ENCODE data around the gene LYPD8. TPM values are rescaled to one million over a fixed set of nuclear protein-coding genes. Genes with fewer than 3 reads are reported as not detected.
"Not testable (repeated sequence)": the region's sequence is repeated elsewhere in the genome, so short reads cannot be mapped to it uniquely, and the experiment has no call there.

The LYPD8 gene
- total RNA-seq, 1 donor from 2014 or later, result not detected

DNA sequence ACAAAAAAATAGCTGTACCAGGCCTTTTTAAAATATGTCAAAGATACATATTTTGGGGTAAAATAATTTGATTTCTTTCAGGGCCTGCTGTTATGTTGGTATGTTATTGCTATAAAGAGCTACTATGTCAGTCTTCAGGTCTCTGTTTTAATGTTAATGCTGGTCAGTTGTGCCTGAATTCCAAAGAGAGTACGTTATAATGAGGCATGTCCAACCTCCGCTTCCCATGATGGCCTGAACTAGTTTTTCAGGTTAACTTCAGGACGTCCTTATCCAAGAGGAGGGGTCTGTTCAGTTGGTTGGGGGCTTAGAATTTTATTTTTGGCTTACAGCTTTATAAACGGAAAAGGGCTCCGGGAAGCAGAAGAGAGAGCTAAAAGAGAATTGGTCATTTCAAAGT lies 34.9 kb upstream of the LYPD8 start:
- H3K27ac ChIP-seq (ENCODE audit: low read depth, low read length), result no peak overlapping the region
- no peak overlapping the region for H3K4me3 Mint-ChIP-seq (ENCODE audit: unreplicated experiment)
- no peak overlapping the region for H3K27ac Mint-ChIP-seq (ENCODE audit: unreplicated experiment)
- peaks cover 4% of the 10 kb centered on the region for H3K9me3 Mint-ChIP-seq (ENCODE audit: unreplicated experiment)
- no peaks in the 10 kb centered on the region for H3K4me1 ChIP-seq (ENCODE audit: insufficient read depth, low read length)
- no peaks in the 10 kb centered on the region for H3K4me1 Mint-ChIP-seq (ENCODE audit: low read depth, unreplicated experiment)
- FAIRE-seq (no peak), DNase-seq (ENCODE audit: low read depth) (no peak)
- no peaks in the 10 kb centered on the region for H3K36me3 ChIP-seq (ENCODE audit: insufficient read depth, low read length)
- H3K9ac ChIP-seq (ENCODE audit: low read length), result no peak overlapping the region
- no peak overlapping the region for H3K4me2 ChIP-seq (ENCODE audit: low read length)
- no peak overlapping the region for H2AFZ ChIP-seq (ENCODE audit: low read depth, low read length)
- no peaks in the 10 kb centered on the region for H4K20me1 ChIP-seq (ENCODE audit: insufficient read depth, low read length)
- no peaks in the 10 kb centered on the region for H3K27me3 ChIP-seq (ENCODE audit: insufficient read depth, low read length)
- no peaks in the 10 kb centered on the region for H3K36me3 Mint-ChIP-seq (ENCODE audit: low read depth, unreplicated experiment)
- H3K27me3 Mint-ChIP-seq (ENCODE audit: low read depth, unreplicated experiment), result peaks cover 3% of the 10 kb centered on the region
- no peaks in the 10 kb centered on the region for H3K79me2 ChIP-seq (ENCODE audit: insufficient read depth, low read length)
- TF ChIP-seq EZH2 (IDR thresholded peaks at IDR 0.05; ENCODE audit: insufficient read depth, low read length) (no peak), CTCF (IDR thresholded peaks at IDR 0.05; ENCODE audit: insufficient read depth, low read depth, low read length) (no peak)
- no peaks in the 10 kb centered on the region for H3K9me3 ChIP-seq (ENCODE audit: insufficient read depth, low read depth, low read length)
- H3K4me3 ChIP-seq (ENCODE audit: insufficient read depth, low read depth, low read length), result no peak overlapping the region

DNA sequence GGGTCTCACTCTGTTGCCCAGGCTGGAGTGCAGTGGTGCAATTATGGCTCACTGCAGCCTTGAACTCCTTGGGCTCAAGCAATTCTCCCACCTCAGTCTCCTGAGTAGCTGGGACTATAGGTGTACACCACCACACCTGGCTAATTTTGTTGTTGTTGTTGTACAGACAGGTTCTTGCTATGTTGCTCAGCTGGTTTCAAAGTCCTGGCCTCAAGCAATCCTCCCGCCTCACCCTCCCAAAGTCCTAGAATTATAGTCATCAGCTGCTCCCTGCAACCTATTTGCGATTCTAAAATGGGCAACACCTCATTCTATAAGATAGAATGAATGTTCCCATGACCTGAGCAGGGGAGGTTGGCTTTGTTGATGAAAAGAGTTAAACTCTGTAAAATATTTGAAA lies 33.8 kb upstream of the LYPD8 start:
- not testable (repeated sequence) for H3K4me3 Mint-ChIP-seq (ENCODE audit: unreplicated experiment); H3K9me3 ChIP-seq (ENCODE audit: insufficient read depth, low read depth, low read length); H3K9me3 Mint-ChIP-seq (ENCODE audit: unreplicated experiment)

GRCh38 chr1:248788327-248788726 lies 32.8 kb upstream of the LYPD8 start:
- Histone ChIP-seq H3K79me2 (ENCODE audit: insufficient read depth, low read length) (no peaks in the 10 kb centered on the region), H3K9me3 (ENCODE audit: insufficient read depth, low read depth, low read length) (no peaks in the 10 kb centered on the region), H3K4me2 (ENCODE audit: low read length) (no peak overlapping the region), H3K9ac (ENCODE audit: low read length) (no peak overlapping the region), H2AFZ (ENCODE audit: low read depth, low read length) (no peak overlapping the region), H3K4me3 (ENCODE audit: insufficient read depth, low read depth, low read length) (no peak overlapping the region), H3K27me3 (ENCODE audit: insufficient read depth, low read length) (no peaks in the 10 kb centered on the region), H3K27ac (ENCODE audit: low read depth, low read length) (no peak overlapping the region), H3K4me1 (ENCODE audit: insufficient read depth, low read length) (no peaks in the 10 kb centered on the region), H4K20me1 (ENCODE audit: insufficient read depth, low read length) (no peaks in the 10 kb centered on the region), H3K36me3 (ENCODE audit: insufficient read depth, low read length) (no peaks in the 10 kb centered on the region)
- no peak overlapping the region for H3K27ac Mint-ChIP-seq (ENCODE audit: unreplicated experiment)
- TF ChIP-seq EZH2 (IDR thresholded peaks at IDR 0.05; ENCODE audit: insufficient read depth, low read length), result no peak
- TF ChIP-seq CTCF (IDR thresholded peaks at IDR 0.05; ENCODE audit: insufficient read depth, low read depth, low read length), result no peak
- FAIRE-seq, result no peak
- peaks cover 3% of the 10 kb centered on the region for H3K27me3 Mint-ChIP-seq (ENCODE audit: low read depth, unreplicated experiment)
- H3K36me3 Mint-ChIP-seq (ENCODE audit: low read depth, unreplicated experiment), result no peaks in the 10 kb centered on the region
- no peak overlapping the region for H3K4me3 Mint-ChIP-seq (ENCODE audit: unreplicated experiment)
- no peaks in the 10 kb centered on the region for H3K4me1 Mint-ChIP-seq (ENCODE audit: low read depth, unreplicated experiment)
- no peak for DNase-seq (ENCODE audit: low read depth)
- H3K9me3 Mint-ChIP-seq (ENCODE audit: unreplicated experiment), result peaks cover 8% of the 10 kb centered on the region

More for the DNA sequence above, 33.8 kb upstream of the LYPD8 start:
- not testable (repeated sequence) for H2AFZ ChIP-seq (ENCODE audit: low read depth, low read length); H3K4me2 ChIP-seq (ENCODE audit: low read length); H3K4me1 Mint-ChIP-seq (ENCODE audit: low read depth, unreplicated experiment); H3K36me3 Mint-ChIP-seq (ENCODE audit: low read depth, unreplicated experiment); H3K4me3 ChIP-seq (ENCODE audit: insufficient read depth, low read depth, low read length); H3K9ac ChIP-seq (ENCODE audit: low read length); DNase-seq (ENCODE audit: low read depth); H3K27me3 Mint-ChIP-seq (ENCODE audit: low read depth, unreplicated experiment); H3K27ac Mint-ChIP-seq (ENCODE audit: unreplicated experiment); H3K79me2 ChIP-seq (ENCODE audit: insufficient read depth, low read length); H3K27ac ChIP-seq (ENCODE audit: low read depth, low read length); H3K27me3 ChIP-seq (ENCODE audit: insufficient read depth, low read length); FAIRE-seq; H3K4me1 ChIP-seq (ENCODE audit: insufficient read depth, low read length); H4K20me1 ChIP-seq (ENCODE audit: insufficient read depth, low read length); H3K36me3 ChIP-seq (ENCODE audit: insufficient read depth, low read length)
